MCF 10A (cell line): ENCODE data around the gene PCDHGB1. TPM values are rescaled to one million over a fixed set of nuclear protein-coding genes. Genes with fewer than 3 reads are reported as not detected.
"Not testable (repeated sequence)": the region's sequence is repeated elsewhere in the genome, so short reads cannot be mapped to it uniquely, and the experiment has no call there.

Experiments
- BruUV-seq: library from RNA; stranded (reverse); fragments of 400-500 nt; replicated peaks from 2 replicates; lab custom pipeline; 2021; lab: Mats Ljungman, UMichigan
- CTCF ChIA-PET: fragments of 300-600 bp; sonication (Branson Sonifier 250); formaldehyde crosslinking; extraction: SDS; loops from one replicate; lab custom pipeline; 2021; ENCODE audit warnings: antibody characterized with exemption, inconsistent platforms; lab: Yijun Ruan, JAX
- POLR2A ChIA-PET: fragments of 300-600, 350-650 bp; sonication (Branson Sonifier 250); formaldehyde crosslinking; extraction: SDS; loops from one replicate; lab custom pipeline; 2020; ENCODE audit warnings: antibody characterized with exemption, inconsistent platforms; lab: Yijun Ruan, JAX
- DNase-seq: peaks from one replicate; pipeline ENCODE4 v3.0.0-alpha.2; 2018; ENCODE audit not compliant: unreplicated experiment
- H3K27ac Mint-ChIP-seq: one replicate; pipeline ENCODE4 v1.8.0; 2022; ENCODE audit warnings: mild to moderate bottlenecking, low read depth, mixed read lengths; ENCODE audit not compliant: unreplicated experiment
- H3K27me3 Mint-ChIP-seq: one replicate; pipeline ENCODE4 v1.8.0; 2022; ENCODE audit warnings: mixed read lengths; ENCODE audit not compliant: insufficient read depth, unreplicated experiment
- H3K36me3 Mint-ChIP-seq: one replicate; pipeline ENCODE4 v1.8.0; 2022; ENCODE audit warnings: mild to moderate bottlenecking, moderate library complexity, mixed read lengths; ENCODE audit not compliant: insufficient read depth, unreplicated experiment
- H3K4me1 Mint-ChIP-seq: one replicate; pipeline ENCODE4 v1.8.0; 2022; ENCODE audit warnings: mixed read lengths; ENCODE audit not compliant: insufficient read depth, unreplicated experiment
- H3K4me3 Mint-ChIP-seq: one replicate; pipeline ENCODE4 v1.8.0; 2022; ENCODE audit warnings: mild to moderate bottlenecking, moderate library complexity, mixed read lengths; ENCODE audit not compliant: unreplicated experiment
- H3K9me3 Mint-ChIP-seq: one replicate; pipeline ENCODE4 v1.8.0; 2022; ENCODE audit warnings: mixed read lengths; ENCODE audit not compliant: unreplicated experiment
- CTCF ChIP-seq: fragments of 200-600 bp; IDR thresholded peaks from one replicate; pipeline ENCODE4 v1.8.0; 2022; ENCODE audit warnings: antibody characterized with exemption, mild to moderate bottlenecking; ENCODE audit not compliant: unreplicated experiment
- intact Hi-C: fragments of 100-400 bp; cut with micrococcal nuclease; formaldehyde crosslinking; loops from 2 replicates; pipeline ENCODE4 v1.14.1; 2022
- total RNA-seq: library from RNA; stranded (reverse); gene quantifications from 2 replicates; pipeline ENCODE4 v1.2.3, GENCODE V29; 2022

PCDHGB1 gene
- total RNA-seq, 1 experiment from 2014 or later = 0.19 TPM

- no TSS peak for BruUV-seq
- ChIA-PET POLR2A (no interaction called here), CTCF (interaction anchor here (0.6 to 2.7 kb wide), 6 partner anchors 8 to 192 kb away, joined by 3 to 13 read pairs (median 4); no protein-coding TSS in a partner anchor)
- H3K4me3 Mint-ChIP-seq = no peak overlapping the region
- H3K36me3 Mint-ChIP-seq = no peaks in the 10 kb centered on the region
- no peaks in the 10 kb centered on the region for H3K4me1 Mint-ChIP-seq
- H3K9me3 Mint-ChIP-seq = peaks cover 21% of the 10 kb centered on the region
- DNase-seq = no peak
- TF ChIP-seq CTCF = no peak
- intact Hi-C loops = loop anchor here (2.0 kb wide), 1 partner anchor 189 kb away; no protein-coding TSS in a partner anchor
- H3K27me3 Mint-ChIP-seq = no peaks in the 10 kb centered on the region
- no peak overlapping the region for H3K27ac Mint-ChIP-seq
Observed at GRCh38 chr5:141371572-141372475, 21.9 kb downstream of the PCDHGB1 start.

- no peaks in the 10 kb centered on the region for H3K4me1 Mint-ChIP-seq
- CTCF ChIA-PET = interaction anchor here (0.7 to 2.0 kb wide), 5 partner anchors 151 to 199 kb away, joined by 3 to 6 read pairs (median 4); no protein-coding TSS in a partner anchor
- H3K27ac Mint-ChIP-seq = no peak within 1 kb of the TSS
- POLR2A ChIA-PET = no interaction called here
- peak; percentile 27 for TF ChIP-seq CTCF
- no peak within 1 kb of the TSS for H3K4me3 Mint-ChIP-seq
- BruUV-seq = no TSS peak
- DNase-seq = peak; percentile 17
- H3K9me3 Mint-ChIP-seq = peaks cover 21% of the 10 kb centered on the region
- no peaks in the 10 kb centered on the region for H3K27me3 Mint-ChIP-seq
- no peaks in the 10 kb centered on the region for H3K36me3 Mint-ChIP-seq
- intact Hi-C loops = no loop called here
Observed at GRCh38 chr5:141373673-141374317, 23.9 kb downstream of the PCDHGB1 start, which contains the start of gene PCDHGA6. TSS of gene PCDHGA6 (plus strand) at chr5:141373891. CDS start at chr5:141374084, 193 bp downstream.

GRCh38 chr5:141374627-141375026 lies 24.7 kb downstream of the PCDHGB1 start:
- DNase-seq = no peak
- Mint-ChIP-seq H3K4me1 (no peaks in the 10 kb centered on the region), H3K27ac (no peak overlapping the region), H3K27me3 (no peaks in the 10 kb centered on the region), H3K9me3 (peaks cover 21% of the 10 kb centered on the region), H3K4me3 (no peak overlapping the region), H3K36me3 (no peaks in the 10 kb centered on the region)
- ChIA-PET POLR2A (no interaction called here), CTCF (interaction anchor here (0.8 to 2.0 kb wide), 5 partner anchors 135 to 198 kb away, joined by 3 to 6 read pairs (median 3); no protein-coding TSS in a partner anchor)
- no TSS peak for BruUV-seq
- intact Hi-C loops = no loop called here
- no peak for TF ChIP-seq CTCF

- H3K4me1 Mint-ChIP-seq, POLR2A ChIA-PET, H3K27me3 Mint-ChIP-seq, DNase-seq, intact Hi-C loops, H3K27ac Mint-ChIP-seq, H3K4me3 Mint-ChIP-seq, BruUV-seq, H3K36me3 Mint-ChIP-seq: not testable (repeated sequence)
- H3K9me3 Mint-ChIP-seq = peaks cover 18% of the 10 kb centered on the region
- CTCF ChIA-PET = interaction anchor here (0.6 to 2.0 kb wide), 4 partner anchors 134 to 192 kb away, joined by 3 to 6 read pairs (median 4); no protein-coding TSS in a partner anchor
Observed at GRCh38 chr5:141375444-141376155, 25.7 kb downstream of the PCDHGB1 start.
